K562 (cell line): ENCODE results near the gene WDR62. TPM values are rescaled to one million over a fixed set of nuclear protein-coding genes. Genes with fewer than 3 reads are reported as not detected.

Experiments
- CHD2 ChIP-seq: IDR thresholded peaks from 2 replicates; pipeline ENCODE4 v1.6.1; 2011; ENCODE audit warnings: low read depth, low read length
- DDX20 ChIP-seq: fragments of 450-650 bp; IDR thresholded peaks from 2 replicates; pipeline ENCODE4 v1.6.1; 2016; ENCODE audit warnings: missing genetic modification characterization, low read depth, mild to moderate bottlenecking, missing compliant biosample characterization, moderate library complexity
- E2F1 ChIP-seq: sonication (generic); formaldehyde crosslinking; IDR thresholded peaks from 2 replicates; pipeline ENCODE4 v1.8.1; 2023; ENCODE audit warnings: mild to moderate bottlenecking, missing genetic modification reagents, moderate library complexity
- EHMT2 ChIP-seq: fragments of 450-650 bp; IDR thresholded peaks from 2 replicates; pipeline ENCODE4 v1.6.1; 2018; ENCODE audit warnings: antibody characterized with exemption
- ETS2 ChIP-seq: IDR thresholded peaks from 2 replicates; pipeline ENCODE4 v1.6.1; 2016; ENCODE audit warnings: borderline replicate concordance, missing genetic modification characterization, mild to moderate bottlenecking, moderate library complexity, missing compliant biosample characterization; ENCODE audit not compliant: poor library complexity, severe bottlenecking
- HNRNPUL1 ChIP-seq: fragments of 200-400 bp; formaldehyde crosslinking; IDR thresholded peaks from 2 replicates; pipeline ENCODE4 v1.6.1; 2017; ENCODE audit warnings: low read length
- TAF9B ChIP-seq: fragments of 450-650 bp; IDR thresholded peaks from 2 replicates; pipeline ENCODE4 v1.6.1; 2018; ENCODE audit warnings: mild to moderate bottlenecking; ENCODE audit not compliant: partially characterized antibody
- TCF15 ChIP-seq: fragments of 250-450 bp; sonication (Bioruptor Pico); IDR thresholded peaks from 2 replicates; pipeline ENCODE4 v1.8.0; 2022; ENCODE audit warnings: moderate library complexity, mild to moderate bottlenecking, inconsistent platforms
- UBTF ChIP-seq, 2 experiments: IDR thresholded peaks; 2 replicates each; pipeline ENCODE4 v1.6.1; 2012; ENCODE audit warnings: improper control_type of control experiment in 2 of 2, low read depth in 2 of 2, low read length in 2 of 2, borderline replicate concordance in 1 of 2
- ZMIZ1 ChIP-seq, 2 experiments: fragments of 150-350 bp in 1 of 2; IDR thresholded peaks; 2 replicates each; pipeline ENCODE4 v1.6.1; 2012 to 2016; ENCODE audit warnings: low read depth in 2 of 2, low read length in 2 of 2, mild to moderate bottlenecking in 1 of 2, moderate library complexity in 1 of 2
- ZNF263 ChIP-seq: sonication (generic); formaldehyde crosslinking; IDR thresholded peaks from 2 replicates; pipeline ENCODE4 v1.8.0; 2022; ENCODE audit warnings: mild to moderate bottlenecking, missing genetic modification reagents, borderline replicate concordance
- ZNF57 ChIP-seq: fragments of 450-650 bp; formaldehyde crosslinking; IDR thresholded peaks from 2 replicates; pipeline ENCODE4 v1.4.0; 2020; ENCODE audit warnings: mild to moderate bottlenecking, moderate library complexity
- polyA plus RNA-seq, 8 experiments: library from polyadenylated mRNA; depleted of rRNA in 4 of 8; stranded (reverse) in 5 of 8; unstranded in 3 of 8; fragments of >200 nt; fragmentation: Nextera tagmentation in 2 of 8; fragmentation: Illumina TruSeq in 1 of 8; extraction: Ambion mirVana in 2 of 8; extraction: Trizol in 1 of 8; gene quantifications; 2 replicates each; pipeline versions ENCODE4 v1.2.1 to v1.2.3, GENCODE V29; 2011 to 2014; ENCODE audit warnings: inconsistent platforms in 1 of 8, missing spikeins in 1 of 8
- total RNA-seq, 7 experiments: library from RNA; depleted of rRNA in 6 of 7; stranded (reverse); fragments of >200 nt in 6 of 7; fragmentation: Illumina TruSeq in 2 of 7; extraction: Trizol in 2 of 7; gene quantifications; 2 replicates each; pipeline versions ENCODE4 v1.2.1 to v1.2.3, GENCODE V29; 2011 to 2021; ENCODE audit warnings: low replicate concordance in 1 of 7

Gene WDR62
- total and polyA plus RNA-seq, 9 of the 15 experiments (the other 6 are each of a cell fraction or from before 2014, with no cell fraction given): 0.35 to 32.8 (median 14.4) TPM

GRCh38 chr19:36054733-36055686 lies at the start of gene WDR62 (continued):
- TF ChIP-seq ZMIZ1 (IDR thresholded peaks at IDR 0.05; ENCODE audit: low read depth in 2 of 2, low read length in 2 of 2): no peak
- TF ChIP-seq E2F1: peak; percentile 61; the same call in 1 of the 2 replicates
- peak; percentile 56; the same call in 1 of the 2 replicates for TF ChIP-seq CHD2
- TF ChIP-seq TCF15 (CRISPR knock-in tag): no peak
- TF ChIP-seq ETS2 (tag): no peak
- no peak for TF ChIP-seq UBTF (IDR thresholded peaks at IDR 0.05; ENCODE audit: borderline replicate concordance in 1 of 2, low read depth in 2 of 2, low read length in 2 of 2)
- no peak for TF ChIP-seq HNRNPUL1
- TF ChIP-seq DDX20 (tag): no peak
- TF ChIP-seq ZNF57 (CRISPR knock-in tag): no peak
- TF ChIP-seq TAF9B: no peak
- TF ChIP-seq EHMT2: no peak
- no peak for TF ChIP-seq ZNF263 (CRISPR knock-in tag)
